HG02642 (cell line): ENCODE measurements around the gene MCAT.
A peak's percentile ranks its signal among the peaks of the same experiment; 100 is the strongest.

Source experiments
- ATAC-seq: cut with Tn5 transposase; IDR thresholded peaks from one replicate; pipeline ENCODE4 v1.9.1; 2021; ENCODE audit warnings: mild to moderate bottlenecking; ENCODE audit not compliant: unreplicated experiment, poor library complexity

Gene MCAT

DNA sequence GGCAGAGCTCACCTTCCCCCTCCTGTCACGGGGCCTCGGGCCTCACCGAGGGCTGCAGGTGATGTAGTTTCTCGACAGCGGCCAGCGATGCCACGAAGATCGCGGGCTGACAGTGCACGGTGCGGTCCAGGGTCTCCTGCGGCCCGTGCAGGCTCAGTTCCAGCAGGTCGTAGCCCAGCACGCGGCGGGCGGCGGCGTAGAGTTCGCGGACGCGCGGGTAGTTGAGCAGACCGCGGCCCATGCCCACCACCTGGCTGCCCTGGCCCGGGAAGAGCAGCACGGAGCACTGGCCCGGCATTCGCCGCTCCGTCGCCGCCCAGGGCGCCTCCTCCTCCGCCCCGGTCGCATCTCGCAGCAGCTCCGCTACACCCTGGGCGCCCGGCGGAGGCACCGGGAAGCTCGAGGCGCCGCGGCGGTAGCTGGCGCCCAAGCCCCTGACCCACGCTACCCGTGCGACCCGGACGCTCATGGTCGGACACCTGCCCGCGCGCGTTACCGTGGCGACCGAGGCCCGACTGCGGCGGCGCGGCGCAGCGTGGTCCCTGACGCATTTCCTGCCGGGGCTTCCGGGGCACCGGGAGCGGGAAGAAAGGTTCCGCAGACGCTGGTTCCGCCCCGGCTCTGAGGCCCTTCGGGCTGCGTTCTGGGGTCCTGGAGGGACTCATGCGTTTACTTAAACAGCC lies at the start of gene MCAT:
TSS of gene MCAT (minus strand) at position 519 of the 683 bp plus-strand sequence. CDS start at position 469, 50 bp downstream.
- peak; percentile 85 for ATAC-seq

- no peak for ATAC-seq
Measured at GRCh38 chr22:43191831-43192230, 48.6 kb upstream of the MCAT start.

DNA sequence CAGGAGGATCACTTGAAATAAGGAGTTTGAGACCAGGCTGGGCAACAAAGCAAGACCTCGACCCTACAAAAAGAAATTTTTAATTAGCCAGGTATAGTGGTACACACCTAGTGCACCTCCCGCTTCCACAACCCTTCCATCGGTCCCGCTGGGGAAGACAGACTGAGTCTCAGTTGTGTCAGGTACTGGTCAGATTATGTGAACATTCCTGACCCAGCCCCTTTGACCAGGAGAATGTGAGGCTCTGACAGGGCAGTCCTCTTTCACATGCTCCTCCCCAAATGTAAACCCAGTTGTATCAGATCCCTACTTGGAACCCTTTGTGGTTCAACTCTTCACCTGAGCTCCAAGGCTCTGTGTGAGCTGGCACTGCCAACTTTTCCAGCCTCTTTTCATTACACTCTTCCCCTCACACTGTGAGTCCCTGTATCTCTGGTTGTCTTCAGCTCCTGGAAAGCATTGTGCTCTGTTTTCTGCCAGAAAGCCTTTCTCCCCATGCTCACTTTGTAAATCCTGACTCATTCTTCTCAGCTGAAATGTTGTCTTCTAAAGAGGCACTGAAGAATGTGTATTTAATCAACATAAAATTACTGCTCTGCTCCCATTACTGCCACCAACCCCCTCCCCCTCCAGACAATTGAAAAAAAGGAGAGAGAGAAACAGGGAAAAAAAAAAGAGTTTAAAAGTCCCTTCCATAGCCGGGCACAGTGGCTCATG lies 45.8 kb upstream of the MCAT start:
- ATAC-seq, result no peak

GRCh38 chr22:43187171-43188099 lies 44.2 kb upstream of the MCAT start:
- peak; percentile 90 for ATAC-seq

DNA sequence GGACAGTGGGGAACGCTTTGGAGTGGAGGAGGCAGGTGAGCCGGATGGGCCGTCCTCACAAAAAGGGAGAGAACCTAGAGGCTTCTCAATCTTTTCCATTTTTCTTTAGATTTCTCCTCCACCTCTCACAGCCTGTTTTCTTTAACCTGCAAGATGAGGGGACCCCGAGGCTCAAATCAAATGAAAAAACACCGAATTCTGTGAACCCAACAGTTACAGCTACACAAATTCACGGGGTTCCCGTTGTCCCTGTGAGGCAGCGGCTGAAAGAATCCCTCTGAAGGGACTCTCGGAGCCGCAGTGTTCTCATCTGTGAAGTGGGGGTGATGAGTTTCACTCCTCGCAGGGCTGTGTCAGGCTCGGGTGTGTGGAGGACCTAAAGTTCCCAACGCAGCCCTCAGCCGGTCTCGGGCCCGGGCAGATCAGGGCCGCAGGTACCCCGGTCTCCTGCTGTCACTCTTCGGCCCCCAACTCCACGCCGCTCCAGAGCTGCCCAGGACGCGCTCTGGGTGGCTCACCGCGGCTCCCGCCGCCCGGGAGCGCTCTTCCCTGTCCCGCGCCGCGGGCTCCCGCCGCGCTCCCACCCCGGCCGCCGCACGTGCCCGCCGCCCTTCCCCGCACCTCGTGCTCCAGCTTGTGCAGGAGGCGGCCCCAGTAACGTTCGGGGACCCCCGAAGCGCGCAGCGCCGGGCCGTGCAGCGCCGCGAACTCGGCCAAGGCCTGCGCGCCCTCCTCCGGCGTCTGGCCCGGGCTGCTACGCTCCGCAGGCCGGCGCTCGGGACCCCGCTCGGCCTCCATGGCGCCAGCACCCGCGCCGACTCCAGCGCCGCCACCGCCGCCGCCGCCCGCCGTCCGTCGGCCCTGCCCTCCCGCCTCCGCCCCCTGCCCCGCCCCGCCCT lies 43.3 kb upstream of the MCAT start, which contains the start of gene TTLL12:
TSS of gene TTLL12 (minus strand) at position 863 of the 899 bp plus-strand sequence. CDS start at position 798, 65 bp downstream.
- peak; percentile 58 for ATAC-seq

GRCh38 chr22:43185860-43186261 lies 42.7 kb upstream of the MCAT start:
- ATAC-seq, result no peak

GRCh38 chr22:43183496-43184277 lies 40.5 kb upstream of the MCAT start:
- no peak for ATAC-seq

GRCh38 chr22:43182726-43183125 lies 39.5 kb upstream of the MCAT start:
- no peak for ATAC-seq

DNA sequence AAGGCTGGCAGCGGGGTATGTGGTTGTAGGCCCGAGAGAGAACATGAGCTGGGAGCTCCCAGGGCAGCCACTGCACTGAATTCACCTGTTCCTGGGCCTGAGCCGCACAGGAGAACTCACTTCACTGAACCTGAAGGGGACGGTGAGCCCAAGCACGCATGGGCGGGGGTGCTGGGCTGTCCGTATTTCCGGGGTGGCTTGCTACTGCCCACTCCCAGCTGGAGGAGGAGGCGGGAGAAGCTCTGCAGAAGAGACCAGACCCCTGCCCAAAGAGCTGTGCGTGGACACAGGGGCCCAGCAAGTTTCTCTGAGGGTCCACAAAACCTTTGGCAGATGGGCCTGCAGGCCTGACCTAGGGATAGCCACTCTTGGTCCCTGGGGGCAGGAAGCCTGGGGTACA lies 38.9 kb upstream of the MCAT start:
- ATAC-seq, result no peak

- ATAC-seq, result no peak
Measured at GRCh38 chr22:43181321-43182076, 38.3 kb upstream of the MCAT start.

- no peak for ATAC-seq
Measured at GRCh38 chr22:43180670-43181069, 37.5 kb upstream of the MCAT start.

GRCh38 chr22:43179911-43180195 lies 36.7 kb upstream of the MCAT start:
- no peak for ATAC-seq

DNA sequence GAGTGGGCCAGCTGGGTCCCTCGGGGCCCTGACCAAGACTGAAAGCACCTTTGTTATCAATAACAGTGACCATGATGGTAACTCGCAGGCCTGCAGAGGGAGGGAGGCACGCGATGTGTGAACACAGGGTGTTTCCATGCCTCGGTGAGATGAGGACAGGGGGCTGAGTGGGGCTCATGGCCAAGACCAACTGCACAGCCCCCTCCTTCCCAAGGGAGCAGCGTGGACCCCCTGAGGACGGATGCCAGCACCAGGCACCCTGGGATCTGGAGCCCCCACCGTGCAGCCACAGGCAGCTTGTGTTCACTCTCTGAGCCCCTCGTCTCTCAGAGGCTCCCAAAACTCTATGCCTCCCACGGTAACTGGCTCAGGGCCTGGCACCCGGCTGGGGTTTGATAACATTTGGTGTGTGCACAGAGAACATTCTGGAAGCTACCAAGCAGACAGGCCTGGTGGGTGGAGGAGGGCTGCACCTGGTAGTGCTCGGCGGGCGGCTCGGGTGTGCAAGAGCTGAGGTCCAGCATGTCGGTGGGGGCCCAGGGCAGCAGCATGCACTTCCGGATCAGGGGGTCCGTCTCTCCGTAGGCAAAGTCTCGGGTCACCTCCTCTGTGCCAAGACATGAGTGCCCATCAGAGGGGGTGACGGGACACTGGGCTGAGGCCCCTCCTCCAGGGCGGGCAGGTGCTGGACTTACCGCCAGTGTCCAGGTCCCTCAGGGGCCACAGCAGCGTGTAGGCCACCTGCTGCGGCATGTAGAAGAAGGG lies 36.1 kb upstream of the MCAT start:
- no peak for ATAC-seq

DNA sequence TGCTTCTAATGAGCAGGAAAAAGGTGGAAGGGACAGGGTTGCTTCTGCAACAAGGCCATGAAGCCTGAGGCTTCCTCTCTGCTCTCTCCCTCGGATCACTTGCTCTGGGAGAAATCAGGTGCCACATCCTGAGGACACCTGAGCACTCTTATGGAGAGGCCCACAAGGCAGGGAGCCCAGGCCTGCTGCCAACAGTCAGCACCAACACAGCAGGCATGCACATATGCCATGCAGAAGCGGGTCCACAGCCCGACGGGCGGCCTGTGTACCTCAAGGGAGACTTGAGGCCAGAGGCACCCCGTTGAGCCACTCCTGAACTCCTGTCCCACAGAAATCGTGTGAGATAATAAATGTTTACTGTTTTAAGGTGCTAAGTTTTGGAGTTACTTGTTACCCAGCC lies 34.3 kb upstream of the MCAT start:
- no peak for ATAC-seq

DNA sequence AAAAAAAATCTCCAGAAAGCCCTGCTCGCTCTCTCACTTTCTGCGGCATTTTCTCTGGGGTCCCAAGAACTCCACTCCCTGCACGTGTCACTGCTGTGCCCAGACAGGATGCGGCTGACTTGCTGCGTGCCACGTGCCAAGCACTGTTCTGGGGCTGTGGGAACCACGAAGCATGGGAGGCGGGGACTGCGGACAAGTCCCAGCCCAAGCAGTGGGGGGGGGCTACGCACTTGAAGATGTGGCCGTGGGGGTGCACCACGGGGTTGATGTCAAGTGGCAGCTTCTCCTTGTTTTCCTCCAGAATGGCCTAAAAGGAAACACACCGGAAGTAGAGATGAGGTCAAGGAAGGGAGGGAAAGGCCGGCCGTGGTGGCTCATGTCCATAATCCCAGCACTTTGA lies 32.9 kb upstream of the MCAT start:
- ATAC-seq, result no peak

GRCh38 chr22:43174941-43175531 lies 31.8 kb upstream of the MCAT start:
- ATAC-seq, result no peak

DNA sequence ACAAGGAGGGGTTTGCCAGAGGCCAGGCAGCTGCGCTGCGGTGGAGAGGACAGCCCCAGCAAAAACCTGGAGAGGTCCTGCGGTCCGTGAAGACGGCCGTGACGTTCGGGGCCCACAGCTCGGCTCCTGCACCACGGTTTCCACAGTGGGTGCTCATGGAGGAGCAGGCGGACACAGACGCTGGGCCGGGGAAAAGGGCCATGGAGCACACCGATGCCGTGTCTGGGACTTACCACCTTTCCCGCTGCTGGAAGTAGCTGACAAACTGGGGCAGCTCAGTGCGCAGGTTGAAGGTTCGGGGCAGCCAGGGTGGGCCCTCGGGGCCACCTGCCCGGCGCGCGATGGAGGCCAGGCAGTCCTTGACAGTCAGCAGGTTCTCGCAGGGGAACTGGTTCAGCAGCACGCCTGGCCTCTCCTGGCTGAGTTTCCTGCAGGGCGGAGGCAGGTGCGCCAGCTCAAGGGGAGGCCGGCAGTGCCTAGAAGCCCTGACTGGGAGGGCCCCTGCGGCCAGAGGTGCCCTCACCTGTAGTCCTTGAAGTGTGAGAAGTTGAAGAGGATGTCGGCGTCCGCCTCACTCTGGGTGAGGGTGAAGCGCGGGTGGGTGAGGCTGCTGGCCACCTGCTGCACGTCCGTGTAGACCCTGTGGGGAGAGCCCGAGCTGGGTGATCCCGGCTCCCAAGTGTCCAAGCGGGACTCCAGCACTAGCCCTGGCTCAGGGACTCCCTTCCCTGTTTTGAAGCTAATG lies 30.9 kb upstream of the MCAT start:
- no peak for ATAC-seq
